Inflammatory macrophage (primary cell): ENCODE data around the gene SLC17A5.
"Not testable (repeated sequence)": the region's sequence is repeated elsewhere in the genome, so short reads cannot be mapped to it uniquely, and the experiment has no call there.

Experiments used
- DNase-seq, 2 donors: peaks; one replicate each; pipeline ENCODE4 v3.0.0-alpha.2; 2020 to 2022

The SLC17A5 gene

GRCh38 chr6:73614802-73615201, 39.0 kb downstream of the SLC17A5 start:
- DNase-seq = no peak

GRCh38 chr6:73613806-73614536, 39.8 kb downstream of the SLC17A5 start:
- DNase-seq = no peak

- no peak for DNase-seq
These were observed 41.2 kb downstream of the SLC17A5 start for GRCh38 chr6:73612611-73613010.

GRCh38 chr6:73610444-73611275, 43.1 kb downstream of the SLC17A5 start:
- peak; percentile 10 to 61 for DNase-seq

- DNase-seq = no peak
These were observed 45.0 kb downstream of the SLC17A5 start for GRCh38 chr6:73608761-73609160.

GRCh38 chr6:73606428-73606827, 47.4 kb downstream of the SLC17A5 start:
- no peak for DNase-seq

GRCh38 chr6:73604461-73604860, 49.3 kb downstream of the SLC17A5 start:
- no peak for DNase-seq

GRCh38 chr6:73604020-73604419, 49.8 kb downstream of the SLC17A5 start:
- DNase-seq = no peak

- peak; percentile 38 to 51 for DNase-seq
These were observed 67.3 kb downstream of the SLC17A5 start for GRCh38 chr6:73586416-73586974.

- peak; percentile 86 to 88 for DNase-seq
These were observed 68.0 kb downstream of the SLC17A5 start for GRCh38 chr6:73585566-73586415.

GRCh38 chr6:73581293-73581692, 72.5 kb downstream of the SLC17A5 start:
- no peak for DNase-seq

GRCh38 chr6:73580247-73581149, 73.3 kb downstream of the SLC17A5 start:
- peak; percentile 93 to 94 for DNase-seq

GRCh38 chr6:73579851-73580246, 73.9 kb downstream of the SLC17A5 start:
- DNase-seq = peak; percentile 79

- peak in 1 of 2 donors; percentile 50 for DNase-seq
These were observed 74.4 kb downstream of the SLC17A5 start for GRCh38 chr6:73579389-73579788.

- DNase-seq = no peak
These were observed 76.1 kb downstream of the SLC17A5 start for GRCh38 chr6:73577676-73578075.

GRCh38 chr6:73572531-73572930, 81.3 kb downstream of the SLC17A5 start:
- DNase-seq = not testable (repeated sequence)

GRCh38 chr6:73571218-73572181, 82.3 kb downstream of the SLC17A5 start:
- not testable (repeated sequence) for DNase-seq

GRCh38 chr6:73569121-73569520, 84.7 kb downstream of the SLC17A5 start:
- no peak for DNase-seq

- DNase-seq = peak; percentile 82 to 89
These were observed 86.7 kb downstream of the SLC17A5 start for GRCh38 chr6:73566954-73567591.

- DNase-seq = not testable (repeated sequence)
These were observed 87.3 kb downstream of the SLC17A5 start for GRCh38 chr6:73566486-73566871.
